ENCODE results near the gene ACTC1. TPM values are rescaled to one million over a fixed set of nuclear protein-coding genes. Genes with fewer than 3 reads are reported as not detected.

The ACTC1 gene
- polyA plus RNA-seq, 1 donor (not counting 4 experiments of a cell fraction or from before 2014, with no cell fraction given) = not detected

- Histone ChIP-seq H3K27ac (ENCODE audit: control insufficient read depth, insufficient read depth, low read length) (no peak overlapping the region), H3K27me3 (ENCODE audit: control insufficient read depth, extremely low read depth, insufficient read depth, low read length) (peaks cover 6% of the 10 kb centered on the region), H3K4me2 (ENCODE audit: control insufficient read depth, extremely low read depth, insufficient read depth, low read depth, low read length) (no peak overlapping the region), H3K4me1 (ENCODE audit: control insufficient read depth, extremely low read depth, insufficient read depth, low read length) (no peaks in the 10 kb centered on the region), H3K4me3 (ENCODE audit: control insufficient read depth in 2 of 3, extremely low read depth in 1 of 3, insufficient read depth in 2 of 3, low read depth in 1 of 3, low read length in 3 of 3) (no peak overlapping the region), H4K20me1 (ENCODE audit: control insufficient read depth, extremely low read depth, insufficient read depth, low read length) (no peaks in the 10 kb centered on the region), H3K79me2 (ENCODE audit: control insufficient read depth, insufficient read depth, low read length) (no peaks in the 10 kb centered on the region), H3K36me3 (ENCODE audit: control insufficient read depth in 2 of 2, extremely low read depth in 1 of 2, insufficient read depth in 2 of 2, low read length in 2 of 2) (no peaks in the 10 kb centered on the region), H3K9me1 (ENCODE audit: control insufficient read depth, extremely low read depth, insufficient read depth, low read length) (no peaks in the 10 kb centered on the region), H2AFZ (ENCODE audit: control insufficient read depth, low read length) (no peak overlapping the region), H3K9ac (ENCODE audit: control insufficient read depth, extremely low read depth, insufficient read depth, low read length) (no peak overlapping the region), H3K9me3 (ENCODE audit: control insufficient read depth, low read depth, low read length) (no peaks in the 10 kb centered on the region)
- DNase-seq (ENCODE audit: low read depth, low spot score) (no peak), FAIRE-seq (no peak)
- TF ChIP-seq, protein P1, sequence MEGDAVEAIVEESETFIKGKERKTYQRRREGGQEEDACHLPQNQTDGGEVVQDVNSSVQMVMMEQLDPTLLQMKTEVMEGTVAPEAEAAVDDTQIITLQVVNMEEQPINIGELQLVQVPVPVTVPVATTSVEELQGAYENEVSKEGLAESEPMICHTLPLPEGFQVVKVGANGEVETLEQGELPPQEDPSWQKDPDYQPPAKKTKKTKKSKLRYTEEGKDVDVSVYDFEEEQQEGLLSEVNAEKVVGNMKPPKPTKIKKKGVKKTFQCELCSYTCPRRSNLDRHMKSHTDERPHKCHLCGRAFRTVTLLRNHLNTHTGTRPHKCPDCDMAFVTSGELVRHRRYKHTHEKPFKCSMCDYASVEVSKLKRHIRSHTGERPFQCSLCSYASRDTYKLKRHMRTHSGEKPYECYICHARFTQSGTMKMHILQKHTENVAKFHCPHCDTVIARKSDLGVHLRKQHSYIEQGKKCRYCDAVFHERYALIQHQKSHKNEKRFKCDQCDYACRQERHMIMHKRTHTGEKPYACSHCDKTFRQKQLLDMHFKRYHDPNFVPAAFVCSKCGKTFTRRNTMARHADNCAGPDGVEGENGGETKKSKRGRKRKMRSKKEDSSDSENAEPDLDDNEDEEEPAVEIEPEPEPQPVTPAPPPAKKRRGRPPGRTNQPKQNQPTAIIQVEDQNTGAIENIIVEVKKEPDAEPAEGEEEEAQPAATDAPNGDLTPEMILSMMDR (optimal IDR thresholded peaks at IDR 0.05 in 1 of 3, IDR thresholded peaks at IDR 0.05 in 1 of 3, conservative IDR thresholded peaks at IDR 0.05 in 1 of 3; ENCODE audit: extremely low read depth in 1 of 3, insufficient read depth in 2 of 3, low read length in 3 of 3) = no peak
- TF ChIP-seq EZH2 (IDR thresholded peaks at IDR 0.05; ENCODE audit: low read length) = no peak
- dilution Hi-C loops (cut with MboI; ENCODE audit: extremely low pct_ligation_motif_present, low sequenced_read_pairs) = no loop called here
These were observed 9.4 kb upstream of the ACTC1 start for GRCh38 chr15:34804776-34805175.

GRCh38 chr15:34804113-34804512 is 8.8 kb upstream of the ACTC1 start:
- no peak overlapping the region for H3K9ac ChIP-seq (ENCODE audit: control insufficient read depth, extremely low read depth, insufficient read depth, low read length)
- H3K4me2 ChIP-seq (ENCODE audit: control insufficient read depth, extremely low read depth, insufficient read depth, low read depth, low read length) = no peak overlapping the region
- dilution Hi-C loops (cut with MboI; ENCODE audit: extremely low pct_ligation_motif_present, low sequenced_read_pairs) = no loop called here
- DNase-seq (ENCODE audit: low read depth, low spot score) = no peak
- FAIRE-seq = no peak
- H3K27ac ChIP-seq (ENCODE audit: control insufficient read depth, insufficient read depth, low read length) = no peak overlapping the region
- no peak overlapping the region for H3K4me3 ChIP-seq (ENCODE audit: control insufficient read depth in 2 of 3, extremely low read depth in 1 of 3, insufficient read depth in 2 of 3, low read depth in 1 of 3, low read length in 3 of 3)
- TF ChIP-seq, protein P1 (optimal IDR thresholded peaks at IDR 0.05 in 1 of 3, IDR thresholded peaks at IDR 0.05 in 1 of 3, conservative IDR thresholded peaks at IDR 0.05 in 1 of 3; ENCODE audit: extremely low read depth in 1 of 3, insufficient read depth in 2 of 3, low read length in 3 of 3) = no peak
- TF ChIP-seq EZH2 (IDR thresholded peaks at IDR 0.05; ENCODE audit: low read length) = no peak
- H3K36me3 ChIP-seq (ENCODE audit: control insufficient read depth in 2 of 2, extremely low read depth in 1 of 2, insufficient read depth in 2 of 2, low read length in 2 of 2) = no peaks in the 10 kb centered on the region
- H3K79me2 ChIP-seq (ENCODE audit: control insufficient read depth, insufficient read depth, low read length) = no peaks in the 10 kb centered on the region
- H3K4me1 ChIP-seq (ENCODE audit: control insufficient read depth, extremely low read depth, insufficient read depth, low read length) = no peaks in the 10 kb centered on the region
- peaks cover 11% of the 10 kb centered on the region for H3K27me3 ChIP-seq (ENCODE audit: control insufficient read depth, extremely low read depth, insufficient read depth, low read length)
- no peaks in the 10 kb centered on the region for H4K20me1 ChIP-seq (ENCODE audit: control insufficient read depth, extremely low read depth, insufficient read depth, low read length)
- H3K9me3 ChIP-seq (ENCODE audit: control insufficient read depth, low read depth, low read length) = no peaks in the 10 kb centered on the region
- no peak overlapping the region for H2AFZ ChIP-seq (ENCODE audit: control insufficient read depth, low read length)
- H3K9me1 ChIP-seq (ENCODE audit: control insufficient read depth, extremely low read depth, insufficient read depth, low read length) = no peaks in the 10 kb centered on the region

Data from keratinocyte (primary cell).